Hematopoietic multipotent progenitor cell treated with erythropoietin and hydrocortisone succinate and interleukin-3 and kit ligand, for 17 days (in vitro differentiated cells): ENCODE measurements around the gene FNDC1.

Experiments
- DNase-seq: peaks from one replicate; pipeline ENCODE4 v3.0.0-alpha.2; 2015; ENCODE audit warnings: low spot score

FNDC1 gene

GRCh38 chr6:159161839-159162238 lies 7.4 kb upstream of the FNDC1 start:
- no peak for DNase-seq

DNA sequence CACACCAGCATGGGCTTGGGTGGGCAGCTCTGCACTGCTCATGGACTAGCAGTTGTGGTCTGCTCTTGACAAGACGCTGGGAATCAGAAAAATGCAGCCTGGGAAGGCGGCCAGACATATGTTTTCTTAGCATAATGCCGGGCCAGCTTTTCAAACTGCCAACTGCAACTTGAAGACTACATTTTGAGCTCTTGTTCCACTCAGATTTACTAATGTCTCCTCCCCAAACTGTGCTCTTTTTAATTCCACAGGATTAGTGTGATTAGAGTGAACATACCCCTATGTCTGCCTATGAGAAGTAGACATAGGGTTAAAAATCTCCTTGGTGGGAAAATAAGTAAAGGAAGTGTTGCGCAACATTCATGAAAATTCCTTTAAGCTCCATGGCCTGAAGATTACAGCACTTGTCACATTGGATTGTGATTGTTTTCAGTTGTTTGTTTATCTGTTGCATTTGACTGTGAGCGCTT lies 5.3 kb upstream of the FNDC1 start:
- no peak for DNase-seq

- no peak for DNase-seq
Measured at GRCh38 chr6:159168536-159169192, 536 bp upstream of the FNDC1 start.

DNA sequence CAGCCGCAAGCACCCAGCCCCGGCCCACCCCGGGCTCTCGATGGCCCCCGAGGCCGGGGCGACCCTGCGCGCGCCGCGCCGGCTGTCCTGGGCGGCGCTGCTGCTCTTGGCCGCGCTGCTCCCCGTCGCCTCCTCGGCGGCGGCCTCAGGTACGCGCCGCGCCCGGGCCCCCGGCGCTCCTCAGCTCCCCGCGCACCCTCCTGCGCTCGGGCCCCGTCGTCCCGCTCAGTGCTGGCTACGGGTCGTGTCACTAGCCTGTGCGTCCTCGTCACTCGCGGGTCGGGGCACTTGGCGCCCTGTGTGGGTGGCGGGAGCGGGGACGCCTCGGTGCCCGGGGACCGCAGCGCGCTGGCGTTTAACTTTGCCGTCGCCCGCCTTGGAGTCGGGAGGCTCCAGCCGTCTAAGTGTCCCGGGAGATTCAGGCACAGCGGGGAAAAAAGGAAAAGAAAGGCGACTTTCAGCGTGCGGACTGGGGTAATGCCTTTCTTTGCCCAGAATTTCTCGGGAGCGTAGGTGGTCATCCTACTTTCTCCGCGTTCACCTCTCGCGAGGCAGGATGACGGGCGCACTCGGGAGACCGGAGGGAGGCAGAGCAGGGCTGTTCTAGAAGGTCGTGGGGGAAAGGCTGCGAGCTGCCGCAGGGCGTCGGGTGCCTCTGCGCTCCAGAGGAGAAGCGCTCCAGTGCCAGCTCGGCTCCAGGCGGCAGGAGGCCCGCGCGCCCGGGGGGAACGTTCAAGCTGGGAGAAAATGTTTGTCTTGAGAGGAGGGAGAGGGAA lies 545 bp downstream of the FNDC1 start:
- DNase-seq: no peak

- no peak for DNase-seq
Measured at GRCh38 chr6:159170333-159170672, 1.1 kb downstream of the FNDC1 start.

DNA sequence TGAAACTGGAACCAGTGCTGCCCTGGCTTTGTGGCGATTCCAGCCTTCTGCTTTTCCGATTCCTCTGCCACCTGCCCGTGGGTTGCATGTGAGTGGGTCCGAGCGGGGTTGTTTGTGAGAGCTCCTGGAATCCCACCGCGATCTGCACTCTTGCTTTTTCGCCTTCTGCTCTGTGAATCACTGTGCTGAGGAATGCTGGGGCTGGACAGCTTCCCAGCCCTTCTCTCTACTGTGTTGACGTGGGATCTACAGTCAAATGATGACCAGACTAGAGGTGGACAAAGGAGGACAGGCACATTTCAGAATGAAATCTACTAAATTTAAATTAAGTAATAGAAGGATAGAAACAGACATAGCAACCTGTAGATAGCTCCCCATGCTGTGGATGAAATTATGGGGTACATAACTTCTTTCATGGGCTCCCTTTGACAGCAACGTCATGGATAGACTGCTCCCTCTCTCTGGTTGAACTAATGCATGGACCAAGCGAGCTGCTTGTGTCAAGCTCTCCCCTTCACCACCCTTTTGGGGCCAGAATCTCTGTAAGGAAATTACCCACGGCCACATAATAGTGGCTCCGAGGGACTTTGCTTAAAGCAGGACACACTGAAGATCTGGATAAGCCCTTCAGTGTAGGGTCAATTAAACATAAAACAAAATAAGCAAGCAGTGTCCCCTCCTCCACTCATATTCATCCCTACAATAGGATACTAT lies 2.0 kb downstream of the FNDC1 start:
- DNase-seq: no peak

- DNase-seq: no peak
Measured at GRCh38 chr6:159172091-159172491, 2.9 kb downstream of the FNDC1 start.

- DNase-seq: peak; percentile 30
Measured at GRCh38 chr6:159174263-159174969, 5.2 kb downstream of the FNDC1 start.

- no peak for DNase-seq
Measured at GRCh38 chr6:159176913-159177312, 7.7 kb downstream of the FNDC1 start.

- DNase-seq: no peak
Measured at GRCh38 chr6:159178847-159179246, 9.6 kb downstream of the FNDC1 start.

DNA sequence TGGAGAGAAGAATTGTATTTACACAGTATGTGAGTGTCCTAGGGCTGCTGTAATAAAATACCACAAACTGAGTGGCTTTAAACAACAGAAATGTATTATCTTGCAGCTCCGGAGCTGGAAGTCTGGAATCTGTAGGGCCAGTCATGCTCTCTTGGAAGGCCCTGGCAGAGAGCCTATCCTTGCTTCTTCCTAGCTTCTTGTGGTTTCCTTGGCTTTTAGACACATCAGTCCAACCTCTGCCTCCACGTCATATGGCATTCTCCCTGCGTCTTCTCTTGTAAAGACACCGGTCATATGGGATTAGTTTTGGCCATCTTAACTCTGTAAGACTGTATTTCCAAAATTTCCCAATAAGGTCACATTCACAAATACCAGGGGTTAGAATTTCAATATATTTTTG lies 10.8 kb downstream of the FNDC1 start:
- no peak for DNase-seq

- no peak for DNase-seq
Measured at GRCh38 chr6:159181914-159182313, 12.7 kb downstream of the FNDC1 start.

DNA sequence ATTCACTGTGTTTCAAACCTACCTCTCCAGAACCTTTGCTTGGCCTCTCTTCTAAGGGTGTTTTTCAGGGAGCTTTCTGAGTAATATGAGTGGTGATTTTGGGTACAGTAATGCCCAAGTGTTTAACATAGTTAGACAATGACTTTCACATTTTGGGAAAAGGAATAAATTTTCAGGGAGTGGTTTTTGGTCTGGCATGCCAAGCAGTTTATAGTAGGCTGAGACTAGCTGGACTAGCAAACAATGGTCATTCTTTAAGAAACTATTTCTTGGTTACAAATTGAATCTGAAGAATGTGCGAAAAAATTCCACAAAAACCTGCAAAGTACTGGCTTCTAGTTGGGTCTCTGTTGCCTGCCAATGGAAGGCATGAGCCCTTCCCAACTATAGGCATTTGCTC lies 15.4 kb downstream of the FNDC1 start:
- DNase-seq: no peak

DNA sequence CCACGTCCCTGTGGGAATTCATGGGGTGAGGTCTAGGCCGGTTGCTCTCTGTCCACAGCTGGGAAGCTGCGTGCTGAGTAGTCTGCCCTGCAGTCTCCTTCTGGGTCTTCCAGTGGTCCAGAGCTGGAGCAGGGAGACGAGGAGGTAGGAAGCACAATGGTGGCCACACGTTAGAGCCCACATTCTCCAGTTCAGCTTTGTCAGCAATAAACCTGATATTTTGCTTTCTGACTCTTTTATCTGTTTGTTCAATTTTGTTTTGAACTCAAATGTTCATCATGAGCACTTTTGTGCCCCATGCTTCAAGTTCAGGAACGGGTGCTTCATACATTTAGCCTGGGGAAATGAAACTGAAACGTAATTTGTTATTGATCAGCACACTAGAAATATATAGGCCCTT lies 21.3 kb downstream of the FNDC1 start:
- DNase-seq: no peak

GRCh38 chr6:159193923-159194322 lies 24.7 kb downstream of the FNDC1 start:
- no peak for DNase-seq

DNA sequence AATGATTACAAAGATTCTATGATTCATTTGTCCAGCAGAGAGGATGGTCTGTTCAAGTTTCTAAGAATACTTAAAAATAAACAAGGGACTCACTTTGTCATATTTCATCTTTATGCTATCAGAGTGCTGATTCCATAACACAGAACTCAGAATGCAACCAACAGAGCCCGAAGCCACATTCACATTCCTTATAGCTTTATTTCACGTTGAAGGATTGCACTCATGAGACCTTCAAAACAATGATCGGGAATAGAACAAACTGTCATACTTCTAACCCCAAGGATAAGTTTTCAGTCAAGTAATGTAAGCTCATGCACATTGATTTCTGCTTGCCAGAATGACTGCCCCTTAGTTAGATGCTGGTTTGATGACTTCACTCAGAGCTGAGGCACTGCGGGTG lies 25.2 kb downstream of the FNDC1 start:
- no peak for DNase-seq

- no peak for DNase-seq
Measured at GRCh38 chr6:159196430-159196975, 27.3 kb downstream of the FNDC1 start.

DNA sequence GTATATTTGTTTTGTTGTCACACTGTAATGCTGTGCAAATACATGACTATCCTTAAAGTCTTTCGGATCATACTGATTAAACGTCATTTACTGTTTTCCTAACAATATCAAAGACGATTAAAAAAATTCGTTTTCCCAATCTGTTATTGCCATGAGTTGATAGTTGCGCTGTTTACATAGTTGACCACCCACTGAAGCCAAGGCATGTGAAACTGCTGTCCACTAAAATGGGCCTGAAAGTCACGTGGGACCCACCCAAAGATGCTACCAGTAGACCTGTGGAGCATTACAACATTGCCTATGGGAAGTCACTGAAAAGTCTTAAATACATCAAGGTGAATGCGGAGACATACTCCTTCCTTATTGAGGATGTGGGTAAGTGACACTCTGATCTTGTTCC lies 28.1 kb downstream of the FNDC1 start:
- no peak for DNase-seq

GRCh38 chr6:159201336-159201735 lies 32.1 kb downstream of the FNDC1 start:
- no peak for DNase-seq

DNA sequence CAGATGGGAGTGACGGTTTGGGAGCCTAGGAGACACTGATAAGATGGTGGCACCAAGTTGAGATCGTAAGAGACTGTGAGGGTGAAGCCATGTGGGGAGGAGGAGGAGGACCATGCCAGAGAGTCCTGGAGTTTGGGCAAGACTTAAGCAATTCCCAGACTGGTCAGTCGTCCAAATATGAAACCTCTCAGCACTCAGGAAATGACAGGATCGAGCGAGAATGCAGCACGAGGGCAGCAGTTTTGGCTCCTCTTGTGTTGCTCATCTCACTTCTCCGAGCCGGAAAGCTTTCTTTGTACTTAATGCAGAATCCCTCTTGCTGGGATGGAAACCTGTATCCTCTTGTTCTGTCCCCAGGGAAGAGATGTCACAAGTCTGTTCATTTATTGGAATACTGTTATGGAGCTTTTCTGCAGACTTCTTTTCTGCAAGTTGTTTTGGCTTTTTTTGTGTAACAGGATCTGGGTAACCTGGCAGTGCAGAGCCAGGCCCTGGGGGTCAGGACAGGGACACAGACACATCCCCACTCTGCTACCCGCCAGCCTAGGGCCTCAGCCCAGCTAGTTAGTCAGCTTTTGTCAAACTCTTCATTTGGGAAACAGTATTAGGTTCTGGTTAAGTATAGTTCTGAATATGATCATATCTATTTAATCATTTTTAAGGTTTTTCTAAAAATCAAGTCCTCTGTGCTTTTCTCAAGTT lies 34.3 kb downstream of the FNDC1 start:
- DNase-seq: no peak

DNA sequence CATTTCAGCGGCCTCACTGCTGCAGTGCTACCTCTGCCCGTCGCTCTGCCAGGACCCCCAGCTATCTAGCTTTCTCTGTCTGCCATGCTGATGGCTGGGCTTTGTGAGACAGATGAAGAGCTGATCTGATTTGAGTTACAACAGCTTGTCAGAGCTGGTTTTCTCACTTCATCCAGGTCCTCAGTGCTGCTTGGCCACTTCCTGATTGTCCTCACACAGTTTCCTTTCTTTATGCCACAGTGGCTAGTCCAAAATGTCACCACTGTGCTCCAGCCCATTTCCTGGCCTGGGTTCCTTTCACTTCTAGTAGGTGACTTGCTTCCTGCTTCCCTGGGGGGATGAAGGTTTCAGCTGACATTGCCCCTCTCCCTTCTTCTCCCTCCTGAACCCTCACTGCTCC lies 35.4 kb downstream of the FNDC1 start:
- no peak for DNase-seq

GRCh38 chr6:159212028-159212427 lies 42.8 kb downstream of the FNDC1 start:
- no peak for DNase-seq
